ENCODE data around the gene SLC6A8.
"Not testable (repeated sequence)": the region's sequence is repeated elsewhere in the genome, so short reads cannot be mapped to it uniquely, and the experiment has no call there.

SLC6A8 gene

GRCh38 chrX:153672531-153673427, 14.9 kb upstream of the SLC6A8 start:
- DNase-seq = no peak

- DNase-seq = no peak
Measured at GRCh38 chrX:153673428-153674218, 14.1 kb upstream of the SLC6A8 start, which contains the start of gene PNCK. PNCK (minus strand) TSS chrX:153673813; CDS start chrX:153673076, 737 bp downstream.

DNA sequence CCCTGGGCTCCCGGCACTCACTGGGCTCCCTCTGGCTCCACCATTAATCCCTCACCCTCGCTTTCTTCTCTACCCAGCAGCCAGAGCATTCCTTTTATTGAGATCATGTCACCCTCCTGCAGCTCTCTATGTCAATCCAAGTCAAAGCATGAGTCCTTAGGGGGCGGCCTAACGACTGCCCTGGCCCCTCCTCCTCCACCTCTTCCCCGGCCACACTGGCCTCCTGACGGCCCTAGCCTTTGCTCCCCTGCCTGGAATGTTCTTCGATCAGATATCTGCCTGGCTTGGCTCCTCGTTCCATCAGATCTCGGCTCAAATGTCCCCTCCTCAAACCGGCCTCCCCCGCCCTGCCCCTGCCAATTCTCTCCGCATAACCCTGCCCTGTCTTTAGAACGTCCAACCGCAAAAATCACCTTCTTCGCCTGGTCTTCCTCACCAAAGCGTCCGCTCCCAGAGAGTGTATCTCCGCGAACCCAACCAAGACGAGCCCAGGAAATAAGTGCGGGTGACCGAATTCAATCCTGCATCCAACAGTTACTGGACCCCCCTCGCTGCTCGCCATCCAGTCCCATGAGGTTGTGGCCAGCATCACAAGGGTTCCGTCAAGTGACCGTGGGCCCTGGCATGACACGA, 13.4 kb upstream of the SLC6A8 start:
- no peak for DNase-seq

- DNase-seq = no peak
Measured at GRCh38 chrX:153681175-153681574, 6.6 kb upstream of the SLC6A8 start.

GRCh38 chrX:153683486-153683885, 4.2 kb upstream of the SLC6A8 start:
- DNase-seq = not testable (repeated sequence)

- DNase-seq = peak; percentile 5
Measured at GRCh38 chrX:153684467-153685155, 3.1 kb upstream of the SLC6A8 start.

- DNase-seq = no peak
Measured at GRCh38 chrX:153685156-153685536, 2.6 kb upstream of the SLC6A8 start.

DNA sequence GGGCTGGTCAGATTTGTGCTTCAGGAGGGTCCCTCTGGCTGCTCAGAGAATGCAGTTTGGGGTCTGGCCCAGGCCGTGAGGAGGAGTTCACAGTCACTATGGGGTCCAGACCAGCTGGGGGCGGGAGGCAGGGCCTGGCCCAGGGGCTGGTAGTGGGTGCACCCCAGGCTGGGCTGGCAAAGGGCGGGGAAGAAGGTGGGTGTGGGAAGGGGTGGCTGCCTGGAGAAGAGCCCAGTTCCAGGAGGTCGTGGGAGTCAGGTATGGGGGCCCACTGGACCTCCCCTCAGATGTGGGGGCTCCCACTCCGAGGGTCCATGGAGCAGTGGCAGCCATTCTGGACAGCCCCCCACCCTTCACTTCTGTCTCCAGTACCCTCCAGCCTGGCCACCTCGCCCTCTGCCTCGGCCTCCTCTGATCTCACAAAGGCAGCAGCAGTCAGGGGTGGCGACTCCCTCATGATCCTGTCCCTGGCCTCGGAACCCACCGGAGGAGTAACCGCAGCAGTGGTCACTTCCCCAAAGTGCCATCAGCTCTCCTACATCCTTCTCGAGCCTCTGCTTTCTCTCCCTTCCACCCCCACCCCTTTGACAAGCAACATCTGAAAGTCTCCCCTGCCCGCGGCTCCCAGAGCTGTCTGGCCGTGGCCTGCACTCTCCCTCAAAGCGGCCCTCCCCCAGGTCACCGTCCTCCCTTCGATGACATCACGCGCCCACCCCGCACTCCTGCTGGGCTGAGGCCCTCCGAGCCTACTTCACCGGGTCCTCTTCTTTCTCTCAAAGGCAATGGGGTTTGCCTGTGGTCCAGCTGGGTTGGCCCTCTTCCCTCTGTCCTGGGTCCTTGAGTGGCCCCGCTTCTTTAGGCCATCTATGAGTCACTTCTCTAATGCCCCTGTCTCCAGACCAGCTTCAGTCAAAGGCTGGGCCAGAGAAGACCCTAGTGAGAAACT, 1.7 kb upstream of the SLC6A8 start:
- no peak for DNase-seq

DNA sequence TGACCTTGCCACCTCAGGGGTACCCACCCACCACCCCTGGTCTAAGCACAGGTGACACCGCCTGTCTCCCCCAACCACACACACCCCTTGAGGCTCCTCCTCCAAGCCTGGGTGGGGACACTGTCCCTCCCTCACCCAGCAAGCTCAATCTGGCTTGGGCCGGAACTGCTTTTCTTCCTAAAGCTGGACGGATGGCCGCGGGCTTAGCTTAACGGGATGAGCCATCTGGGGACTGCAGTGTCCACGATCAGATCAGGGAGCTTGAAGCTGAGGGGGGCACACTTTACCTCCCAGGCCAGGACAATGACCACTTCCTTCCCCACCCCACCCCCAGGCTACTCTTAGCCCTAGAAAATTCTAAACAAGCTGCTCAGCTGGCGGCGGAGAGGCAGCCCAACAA, 1.0 kb upstream of the SLC6A8 start:
- no peak for DNase-seq

DNA sequence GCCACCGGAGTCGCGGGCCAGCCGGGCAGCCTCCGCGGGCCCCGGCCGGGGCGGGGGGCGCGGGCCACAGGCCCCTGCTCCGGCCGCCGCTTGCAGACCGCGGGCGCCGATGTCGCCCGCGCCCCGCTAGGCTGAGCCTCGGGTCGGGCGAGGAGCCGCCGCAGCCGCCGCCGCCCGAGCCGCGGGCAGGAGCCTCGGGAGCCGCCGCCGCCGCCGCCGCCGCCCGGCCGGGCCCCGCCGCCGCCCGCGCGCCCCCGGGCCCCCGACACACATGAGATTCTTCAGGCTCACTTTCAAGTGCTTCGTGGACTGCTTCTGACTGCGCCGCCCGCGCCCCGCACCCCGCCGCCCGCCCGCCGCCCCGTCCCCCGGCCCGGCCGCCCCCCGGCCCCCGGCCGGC, 345 bp downstream of the SLC6A8 start:
- DNase-seq = no peak

- DNase-seq = no peak
Measured at GRCh38 chrX:153688506-153688905, 780 bp downstream of the SLC6A8 start.

GRCh38 chrX:153688911-153689590, 1.3 kb downstream of the SLC6A8 start:
- no peak for DNase-seq

DNA sequence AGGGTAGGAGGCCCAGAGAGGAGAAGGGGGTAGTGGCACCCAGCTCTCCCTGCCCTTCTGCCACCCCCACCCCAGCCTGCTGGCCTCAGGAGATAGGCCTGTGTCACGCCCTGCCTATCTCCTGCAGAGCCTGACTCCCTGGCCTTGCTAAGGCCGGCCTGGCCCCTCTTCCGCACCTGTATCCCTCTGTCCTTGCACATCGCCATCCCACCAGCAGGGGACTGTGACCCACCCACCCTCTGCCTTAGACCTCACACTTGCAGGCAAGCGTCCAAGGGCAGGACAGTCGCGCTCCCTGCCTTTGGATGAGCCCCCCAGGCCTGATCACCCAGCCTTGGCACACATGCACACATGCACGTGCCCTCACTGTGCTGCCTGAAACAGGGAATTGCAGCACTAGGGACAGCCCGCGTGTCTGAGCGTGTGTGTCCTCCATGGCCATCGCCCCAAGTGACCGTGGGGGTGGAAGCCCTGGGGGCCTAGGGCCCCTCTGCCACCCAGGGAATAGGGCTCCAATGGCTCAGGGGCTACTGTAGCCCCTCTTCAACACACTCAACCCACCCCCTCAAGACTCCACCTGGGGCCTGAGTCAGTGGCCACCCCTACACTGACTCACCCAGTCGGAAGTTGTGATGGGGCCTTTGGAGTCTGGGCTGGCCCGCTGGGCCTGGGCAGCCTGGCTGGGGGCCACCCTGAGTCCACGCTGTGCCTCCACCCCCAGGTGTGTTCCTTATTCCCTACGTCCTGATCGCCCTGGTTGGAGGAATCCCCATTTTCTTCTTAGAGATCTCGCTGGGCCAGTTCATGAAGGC, 2.1 kb downstream of the SLC6A8 start:
- no peak for DNase-seq

DNA sequence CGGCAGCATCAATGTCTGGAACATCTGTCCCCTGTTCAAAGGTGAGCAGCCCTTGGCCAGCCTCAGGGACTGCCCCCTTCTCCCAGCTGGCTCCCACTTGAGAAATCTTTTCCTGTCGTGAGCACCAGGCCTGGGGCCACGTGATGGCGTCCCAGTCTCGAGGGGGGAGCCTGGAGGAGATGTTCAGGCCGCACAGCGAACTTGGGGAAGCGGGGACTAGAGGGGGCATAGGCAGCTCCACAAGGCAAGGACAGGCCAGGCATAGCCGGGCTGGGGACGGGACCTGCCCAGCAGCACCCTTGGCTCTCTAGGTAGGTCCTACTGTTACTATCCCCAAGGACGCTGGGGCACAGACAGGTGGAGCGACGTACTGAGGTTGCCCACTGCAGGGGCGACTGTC, 2.7 kb downstream of the SLC6A8 start:
- DNase-seq = no peak

DNA sequence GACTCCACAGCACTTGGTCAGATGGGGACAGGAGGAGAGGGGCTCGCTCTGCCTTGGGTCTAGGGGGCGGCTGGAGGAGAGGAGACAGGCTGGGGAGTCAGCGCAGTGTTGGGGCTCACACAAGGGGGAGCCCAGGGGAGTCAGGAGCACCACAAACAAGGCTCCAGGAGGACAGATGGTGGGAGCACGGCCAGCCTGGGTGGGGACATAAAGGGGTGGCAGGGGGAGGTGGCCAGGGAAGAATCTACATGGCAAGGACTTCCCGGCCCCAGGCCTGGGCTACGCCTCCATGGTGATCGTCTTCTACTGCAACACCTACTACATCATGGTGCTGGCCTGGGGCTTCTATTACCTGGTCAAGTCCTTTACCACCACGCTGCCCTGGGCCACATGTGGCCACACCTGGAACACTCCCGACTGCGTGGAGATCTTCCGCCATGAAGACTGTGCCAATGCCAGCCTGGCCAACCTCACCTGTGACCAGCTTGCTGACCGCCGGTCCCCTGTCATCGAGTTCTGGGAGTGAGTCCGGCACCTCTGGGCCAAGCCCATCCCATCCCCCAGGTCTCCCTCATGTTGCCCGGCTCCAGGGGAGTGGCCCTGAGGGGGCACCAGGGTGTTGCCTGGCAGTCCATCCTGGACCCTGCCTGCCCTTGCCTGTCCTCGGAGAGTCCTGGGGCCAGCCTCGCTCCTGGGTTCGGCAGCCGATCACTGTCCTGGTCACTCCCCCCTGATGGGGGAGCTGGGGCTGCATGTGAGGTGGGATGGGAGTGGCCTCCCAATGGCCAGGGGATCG, 3.5 kb downstream of the SLC6A8 start:
- DNase-seq = not testable (repeated sequence)

DNA sequence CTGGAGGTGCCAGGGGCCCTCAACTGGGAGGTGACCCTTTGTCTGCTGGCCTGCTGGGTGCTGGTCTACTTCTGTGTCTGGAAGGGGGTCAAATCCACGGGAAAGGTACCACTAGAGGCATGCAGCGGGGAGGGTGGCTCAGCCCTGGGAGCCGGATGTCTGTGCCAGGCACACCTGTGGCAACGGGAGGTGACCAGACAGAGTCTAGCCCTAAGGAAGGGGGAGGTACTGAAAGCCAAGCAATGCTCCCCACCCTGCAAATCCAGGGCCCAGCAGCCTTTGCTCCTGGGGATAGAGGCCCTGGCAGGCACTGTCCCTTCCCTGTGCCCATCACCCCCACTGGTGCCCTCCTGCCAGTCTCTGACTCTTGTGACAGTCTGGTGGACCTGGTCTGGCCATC, 4.3 kb downstream of the SLC6A8 start:
- DNase-seq = no peak

DNA sequence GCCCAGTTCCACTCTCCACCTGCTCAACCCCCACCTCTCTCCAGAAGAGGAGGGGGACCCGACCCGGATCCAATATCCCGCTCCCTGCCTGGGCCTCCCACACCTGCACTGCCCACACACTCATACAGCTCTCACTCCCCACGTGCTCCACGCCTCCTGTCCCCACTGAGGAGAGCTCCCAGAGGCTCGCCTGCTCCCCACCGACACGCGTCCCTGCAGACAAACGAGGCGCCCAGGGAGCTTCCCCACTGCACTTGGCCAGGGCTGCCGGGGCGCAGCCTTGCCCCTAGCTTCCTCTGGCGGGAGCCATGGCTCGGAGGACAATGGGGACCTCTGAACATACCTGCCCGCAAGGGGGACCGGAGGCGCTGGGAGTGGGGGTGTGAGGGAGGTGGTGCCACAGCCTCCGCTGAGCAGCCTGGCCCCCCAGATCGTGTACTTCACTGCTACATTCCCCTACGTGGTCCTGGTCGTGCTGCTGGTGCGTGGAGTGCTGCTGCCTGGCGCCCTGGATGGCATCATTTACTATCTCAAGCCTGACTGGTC, 5.0 kb downstream of the SLC6A8 start:
- DNase-seq = no peak

- DNase-seq = no peak
Measured at GRCh38 chrX:153693216-153694086, 5.7 kb downstream of the SLC6A8 start.
